CD4-positive, alpha-beta T cell treated with Interleukin-17A for 4 hours (primary cell): ENCODE measurements around the gene LZTR1.

Source experiments
- DNase-seq: peaks from one replicate; pipeline ENCODE4 v3.0.0-alpha.2; 2020; ENCODE audit warnings: mixed read lengths

Gene LZTR1

GRCh38 chr22:20983081-20983771, 1.1 kb downstream of the LZTR1 start:
- DNase-seq: no peak

DNA sequence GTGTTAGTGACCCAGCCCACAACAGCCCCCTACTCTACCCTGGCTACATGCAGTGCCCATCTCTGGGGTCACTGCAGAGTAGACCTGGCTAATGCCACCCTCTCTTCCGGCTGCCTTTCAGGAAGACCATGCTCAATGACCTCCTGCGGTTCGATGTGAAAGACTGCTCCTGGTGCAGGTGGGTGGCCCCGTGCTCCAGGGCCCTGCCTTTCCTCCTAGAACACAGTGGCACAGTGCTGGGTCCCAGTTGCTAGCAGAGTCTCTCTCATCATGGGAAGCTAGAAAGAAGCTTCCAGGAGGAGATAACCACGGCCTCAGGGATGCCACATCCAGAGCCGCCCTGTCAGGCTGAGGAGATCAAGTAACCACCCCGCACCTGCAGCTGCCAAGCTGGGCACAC, 3.6 kb downstream of the LZTR1 start:
- DNase-seq: no peak

GRCh38 chr22:20986365-20986764, 4.3 kb downstream of the LZTR1 start:
- no peak for DNase-seq

DNA sequence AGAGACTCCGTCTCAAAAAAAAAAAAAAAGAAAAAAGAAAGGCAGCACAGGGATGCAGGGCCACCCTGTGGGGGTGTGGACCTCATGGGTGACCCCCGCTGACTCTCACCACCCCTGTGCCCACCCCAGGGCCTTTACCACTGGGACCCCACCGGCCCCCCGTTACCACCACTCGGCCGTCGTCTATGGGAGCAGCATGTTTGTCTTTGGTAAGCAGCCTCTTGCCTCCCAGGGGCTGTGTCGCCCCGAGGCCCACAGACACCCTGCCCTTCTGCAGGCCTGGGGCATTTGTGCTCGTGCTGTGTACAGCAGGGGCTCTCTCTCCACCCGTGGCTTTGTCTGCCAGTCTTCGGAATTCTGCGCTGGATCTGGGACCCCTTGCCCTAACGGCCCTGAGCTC, 5.3 kb downstream of the LZTR1 start:
- DNase-seq: no peak

DNA sequence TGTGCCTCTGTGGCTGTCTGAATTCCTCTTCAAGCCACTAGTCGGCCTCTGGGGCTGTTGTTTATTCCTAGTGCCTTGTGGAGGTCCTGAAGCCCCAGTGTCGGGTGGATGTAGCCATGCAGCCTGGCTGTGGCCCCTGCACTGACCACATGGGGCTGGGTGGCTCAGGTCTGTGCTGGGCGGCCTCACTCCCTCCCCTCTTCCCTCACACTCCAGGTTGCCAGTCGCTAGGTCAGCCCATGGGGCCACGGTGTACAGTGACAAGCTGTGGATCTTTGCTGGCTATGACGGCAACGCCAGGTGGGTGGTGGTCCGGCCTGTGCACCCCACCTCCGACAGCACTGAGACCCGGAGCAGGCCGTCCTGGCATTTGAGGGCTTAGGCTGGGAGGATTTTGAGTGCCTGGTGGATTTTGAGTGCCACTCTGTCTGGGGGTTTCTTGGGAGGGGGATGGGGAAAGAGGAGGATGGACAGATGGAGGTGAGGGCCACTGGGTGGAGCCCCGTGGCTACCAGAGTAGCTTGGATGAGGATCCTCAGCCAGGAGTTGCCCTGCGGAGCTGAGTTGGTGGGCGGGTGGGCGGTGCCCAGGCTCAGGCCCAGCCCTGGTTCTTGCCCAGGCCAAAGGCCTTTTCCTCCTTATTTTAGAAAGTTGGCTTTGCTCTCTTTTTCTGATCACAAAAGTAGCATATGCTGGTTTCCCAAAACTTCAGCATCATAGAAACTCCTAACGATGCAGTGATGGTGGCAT, 6.7 kb downstream of the LZTR1 start:
- DNase-seq: no peak

DNA sequence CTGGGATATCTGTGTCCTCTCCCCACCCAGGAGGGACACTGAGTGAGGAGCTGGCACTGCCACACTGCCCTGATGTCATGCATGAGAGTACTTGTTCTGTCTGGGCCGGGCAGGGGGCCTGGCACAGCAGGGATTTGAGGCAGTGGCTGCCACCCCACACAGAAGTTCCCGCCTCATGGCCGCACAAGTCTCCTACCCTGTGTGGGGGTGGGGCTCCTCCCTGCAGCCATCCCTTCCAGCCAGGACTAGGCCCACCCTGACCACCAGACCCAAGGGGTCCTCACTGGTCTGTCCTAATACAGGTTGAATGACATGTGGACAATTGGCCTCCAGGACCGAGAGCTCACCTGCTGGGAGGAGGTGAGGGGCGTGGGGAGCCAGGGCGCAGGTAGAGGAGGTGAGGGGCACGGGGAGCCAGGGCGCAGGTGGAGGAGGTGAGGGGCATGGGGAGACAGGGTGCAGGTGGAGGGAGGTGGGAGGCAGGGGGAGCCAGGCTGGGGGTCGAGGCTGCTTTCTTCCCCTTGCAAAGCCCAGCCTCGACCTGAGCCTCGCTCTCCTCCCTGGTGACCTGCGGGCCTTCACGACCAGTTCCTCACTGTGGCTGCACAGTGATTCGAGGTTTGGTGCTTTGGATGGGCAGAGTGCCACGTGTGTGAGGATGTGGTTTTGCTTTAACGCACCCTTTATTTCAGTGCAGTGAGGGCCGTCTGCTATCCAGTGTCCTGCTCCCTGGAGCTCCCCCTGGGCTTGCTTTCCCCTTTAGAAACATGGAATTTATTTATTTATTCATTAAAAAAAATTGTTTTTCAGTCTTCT, 7.4 kb downstream of the LZTR1 start:
- DNase-seq: no peak

DNA sequence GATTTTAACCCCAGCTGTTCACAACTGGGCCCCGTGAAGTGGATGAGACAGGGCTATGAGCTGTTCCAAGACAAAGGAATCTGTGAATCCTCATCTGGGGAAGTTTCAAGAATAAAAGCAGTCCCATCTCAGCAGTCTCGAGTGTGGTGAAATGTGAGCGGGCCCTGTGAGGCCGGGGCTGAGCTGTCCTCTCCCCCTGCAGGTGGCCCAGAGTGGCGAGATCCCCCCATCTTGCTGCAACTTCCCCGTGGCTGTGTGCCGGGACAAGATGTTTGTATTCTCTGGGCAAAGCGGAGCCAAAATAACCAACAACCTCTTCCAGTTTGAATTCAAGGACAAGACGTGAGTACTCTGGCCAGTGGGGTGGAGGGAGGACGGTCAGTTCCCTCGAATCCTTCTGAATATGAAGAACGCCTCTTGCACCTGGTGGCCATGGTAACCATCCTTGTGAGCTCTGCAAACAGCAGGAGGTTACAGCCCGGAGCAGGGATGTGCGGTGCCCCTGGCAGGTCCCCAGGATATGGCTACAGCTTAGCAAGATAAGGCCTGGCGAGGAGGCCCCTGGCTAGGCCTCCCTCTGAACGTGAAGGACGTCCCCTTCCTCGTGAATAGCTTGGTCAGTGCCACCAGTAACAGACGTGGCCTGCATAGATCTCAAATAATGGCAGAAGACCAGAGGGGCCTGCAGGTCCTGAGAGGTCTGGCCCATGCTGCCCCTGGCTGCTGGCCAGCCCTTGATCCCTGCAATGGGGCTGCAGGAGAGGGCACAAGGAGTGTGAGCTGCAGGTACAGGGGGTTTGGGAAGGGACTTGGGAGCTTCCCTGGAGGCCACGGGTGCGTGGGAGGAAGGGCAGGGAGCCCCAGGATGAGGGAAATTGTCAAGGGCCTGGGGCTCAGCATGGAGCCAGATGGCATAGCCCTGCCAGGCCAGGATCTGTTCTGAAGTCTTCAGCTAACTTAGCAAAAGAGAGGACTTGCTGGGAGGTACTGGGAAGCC, 8.4 kb downstream of the LZTR1 start:
- no peak for DNase-seq

DNA sequence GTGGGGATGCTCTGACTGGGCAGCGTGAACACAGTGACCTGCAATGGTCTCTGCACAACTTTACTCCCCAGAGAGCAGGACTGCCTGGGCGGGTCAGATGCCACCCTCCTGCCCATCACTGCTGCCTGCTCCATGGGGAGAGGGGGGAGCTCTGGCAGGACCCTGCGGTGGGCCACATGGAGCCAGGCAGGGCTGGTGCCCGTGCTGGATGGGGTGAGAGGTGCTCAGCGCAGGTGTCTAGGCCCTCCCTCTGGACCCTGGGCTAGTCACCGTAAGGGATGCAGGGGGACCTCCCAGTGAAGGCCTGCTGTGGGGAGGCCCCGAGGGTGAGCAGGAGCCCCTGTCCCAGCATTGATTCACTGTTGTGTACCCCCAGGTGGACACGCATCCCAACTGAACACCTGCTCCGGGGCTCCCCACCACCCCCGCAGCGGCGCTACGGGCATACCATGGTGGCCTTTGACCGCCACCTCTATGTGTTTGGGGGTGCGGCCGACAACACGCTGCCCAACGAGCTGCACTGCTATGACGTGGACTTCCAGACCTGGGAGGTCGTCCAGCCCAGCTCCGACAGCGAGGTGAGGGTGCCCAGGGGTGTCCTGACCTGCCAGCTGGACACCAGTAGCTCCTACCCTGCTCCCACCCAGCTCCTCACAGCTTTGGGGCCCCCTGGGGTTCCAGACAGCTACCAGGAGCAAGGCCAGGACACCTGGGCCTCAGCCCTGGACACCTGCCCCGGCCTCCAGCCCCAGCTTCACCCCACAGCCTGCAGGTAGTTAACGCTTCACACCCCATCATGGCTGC, 9.4 kb downstream of the LZTR1 start:
- DNase-seq: no peak

DNA sequence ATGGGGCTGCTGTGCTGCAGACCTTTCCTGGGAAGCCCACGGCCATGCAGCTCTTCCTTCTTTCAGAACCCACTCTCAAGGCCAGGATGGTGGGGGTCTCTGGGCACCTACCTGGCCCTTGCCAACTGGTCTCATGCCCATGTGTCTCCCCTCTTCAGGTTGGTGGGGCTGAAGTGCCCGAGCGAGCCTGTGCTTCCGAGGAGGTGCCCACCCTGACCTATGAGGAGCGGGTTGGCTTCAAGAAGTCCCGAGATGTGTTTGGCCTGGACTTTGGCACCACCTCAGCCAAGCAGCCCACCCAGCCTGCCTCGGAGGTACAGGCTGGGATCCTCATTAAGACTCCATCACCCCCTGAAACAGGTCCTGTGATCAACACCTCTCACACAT, 10.0 kb downstream of the LZTR1 start:
- no peak for DNase-seq

DNA sequence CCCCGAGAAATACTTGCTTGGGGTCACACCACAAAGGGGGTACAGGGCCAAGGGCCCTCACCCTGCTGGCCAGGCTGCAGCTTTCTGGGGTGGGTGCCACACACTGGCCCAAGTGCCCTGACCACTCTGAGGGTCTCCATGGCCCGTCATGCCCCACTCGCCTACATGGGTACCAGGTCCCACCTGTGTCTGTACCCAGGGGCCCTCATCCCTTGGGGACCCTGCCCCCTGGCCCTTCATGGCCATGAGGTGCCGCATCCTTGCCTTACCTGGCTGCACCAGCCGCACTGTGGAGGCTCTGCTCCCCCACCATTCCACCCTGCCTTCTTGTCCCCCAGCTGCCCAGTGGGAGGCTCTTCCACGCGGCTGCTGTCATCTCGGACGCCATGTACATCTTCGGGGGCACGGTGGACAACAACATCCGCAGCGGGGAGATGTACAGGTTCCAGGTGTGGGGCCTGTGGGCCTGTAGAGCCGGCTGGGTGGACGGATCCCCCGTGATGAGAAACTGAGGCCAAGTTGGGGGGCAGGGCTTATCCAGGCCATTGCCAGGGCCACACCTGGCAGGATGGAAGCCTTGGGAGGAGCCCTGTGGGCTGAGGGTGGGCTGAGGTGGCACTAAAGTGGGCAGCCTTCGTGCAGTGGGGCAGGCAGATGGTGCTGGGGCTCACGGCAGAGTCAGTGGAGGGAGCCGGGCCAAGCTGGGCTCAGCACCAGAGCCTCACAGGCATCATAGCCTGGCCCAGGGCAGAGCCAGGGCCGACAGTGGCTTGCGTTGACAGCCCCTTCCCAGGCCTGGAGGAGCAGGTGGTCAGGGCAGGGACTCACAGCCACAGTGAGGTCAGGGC, 10.6 kb downstream of the LZTR1 start:
- no peak for DNase-seq

DNA sequence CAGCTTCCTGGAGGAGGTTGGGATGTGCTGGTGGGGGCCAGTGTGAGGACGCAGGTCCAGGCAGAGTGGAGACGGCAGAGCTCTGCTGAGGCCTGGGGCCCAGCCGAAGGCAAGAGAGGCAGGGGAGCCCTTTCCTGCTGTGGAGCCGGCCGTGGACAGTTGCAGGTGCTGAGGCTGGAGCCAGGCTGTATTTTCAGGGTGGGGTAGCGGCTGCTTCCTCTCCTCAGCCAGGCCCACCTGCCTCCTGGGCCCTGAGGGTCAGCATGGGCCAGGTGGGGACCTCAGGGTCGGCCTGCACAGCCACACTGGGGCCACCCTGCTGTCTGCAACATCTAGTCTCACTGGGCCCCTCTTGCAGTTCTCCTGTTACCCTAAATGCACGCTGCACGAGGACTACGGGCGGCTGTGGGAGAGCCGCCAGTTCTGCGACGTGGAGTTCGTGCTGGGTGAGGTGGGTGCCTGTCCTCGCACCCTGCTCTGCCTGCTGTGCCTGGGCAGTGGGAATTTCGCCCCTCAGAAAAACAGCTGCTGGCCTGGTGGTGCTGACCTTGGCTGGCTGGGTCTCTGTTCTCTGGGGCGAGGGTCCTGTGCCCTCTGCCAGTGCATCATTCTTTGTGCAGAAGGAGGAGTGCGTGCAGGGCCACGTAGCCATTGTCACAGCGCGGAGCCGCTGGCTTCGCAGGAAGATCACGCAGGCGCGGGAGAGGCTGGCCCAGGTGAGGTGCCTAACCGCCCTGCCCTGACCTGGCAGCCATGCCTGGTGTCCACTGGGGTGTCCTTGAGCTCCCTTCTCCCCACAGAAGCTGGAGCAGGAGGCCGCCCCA, 11.4 kb downstream of the LZTR1 start:
- DNase-seq: no peak

GRCh38 chr22:20994128-20994901, 12.2 kb downstream of the LZTR1 start:
- no peak for DNase-seq

DNA sequence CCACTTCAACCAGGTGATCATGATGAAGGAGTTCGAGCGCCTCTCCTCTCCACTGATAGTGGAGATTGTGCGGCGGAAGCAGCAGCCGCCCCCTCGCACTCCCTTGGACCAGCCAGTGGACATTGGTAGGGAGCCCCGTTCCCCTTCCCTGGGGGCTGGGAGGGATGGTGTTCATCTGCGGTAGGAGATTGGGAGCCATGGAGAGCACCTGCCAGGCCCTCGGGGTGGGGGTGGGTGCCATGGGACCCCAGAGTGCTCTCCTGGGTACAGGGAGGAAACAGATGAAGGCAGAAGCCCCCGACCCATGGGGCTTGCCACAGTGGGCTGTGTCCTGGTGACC, 12.8 kb downstream of the LZTR1 start:
- no peak for DNase-seq

- no peak for DNase-seq
Measured at GRCh38 chr22:20995329-20996030, 13.4 kb downstream of the LZTR1 start.

DNA sequence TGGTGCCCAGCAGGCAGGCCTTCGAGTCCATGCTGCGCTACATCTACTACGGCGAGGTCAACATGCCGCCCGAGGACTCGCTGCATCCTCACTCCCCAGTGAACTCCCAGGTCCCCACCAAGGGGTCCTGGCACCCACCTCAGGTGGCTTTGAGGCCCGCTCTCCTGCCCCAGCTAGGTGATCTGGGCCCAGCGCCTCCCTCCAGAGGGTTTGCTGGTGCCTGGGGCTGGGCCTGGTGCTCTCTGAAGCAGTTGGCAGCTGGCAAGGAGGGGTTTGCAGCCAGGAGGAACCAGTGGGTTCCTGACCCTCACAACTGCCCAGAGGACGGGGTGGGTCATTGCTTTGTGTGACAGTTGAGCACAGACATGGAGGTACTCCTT, 13.9 kb downstream of the LZTR1 start:
- DNase-seq: no peak

GRCh38 chr22:20996598-20997535, 14.8 kb downstream of the LZTR1 start:
- no peak for DNase-seq

DNA sequence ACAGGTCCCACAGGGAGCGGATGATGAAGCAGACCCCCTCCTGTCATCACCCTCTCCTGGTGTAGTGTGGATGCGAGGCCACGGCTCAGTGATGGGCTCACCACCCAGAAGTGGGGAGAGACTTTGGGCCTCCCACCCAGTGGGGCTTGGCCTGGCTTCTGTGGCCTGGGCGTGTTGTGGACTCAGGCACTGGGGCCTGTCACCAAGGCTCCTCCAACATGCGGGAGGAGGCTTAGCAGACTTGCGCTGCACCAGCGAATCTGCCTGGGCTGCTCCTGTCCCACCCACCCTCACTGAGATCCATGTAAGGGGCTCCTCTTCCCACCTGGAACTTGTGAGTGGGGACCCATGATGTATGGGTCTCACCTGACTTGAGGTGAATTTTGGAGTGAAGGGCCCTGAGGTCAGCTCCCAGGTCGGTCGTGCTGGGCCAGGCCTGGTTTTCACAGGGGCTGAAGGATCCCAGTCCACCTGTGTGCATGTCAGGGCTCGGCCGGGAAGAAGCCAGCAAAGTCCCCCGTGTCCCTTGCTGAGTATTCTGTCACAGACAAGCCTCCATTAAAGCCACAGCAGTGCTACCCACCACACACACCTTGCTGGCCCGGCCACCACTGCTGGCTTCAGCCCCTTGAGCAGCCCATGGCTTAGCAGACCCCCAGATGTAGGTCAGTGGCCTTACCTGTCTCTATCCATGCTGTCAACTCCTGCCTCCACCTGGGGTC, 15.6 kb downstream of the LZTR1 start:
- no peak for DNase-seq
